B cell (primary cell): ENCODE data around the gene GRB14.

ENCODE experiments used
- EZH2 ChIP-seq: IDR thresholded peaks from 2 replicates; pipeline ENCODE4 v1.6.1; 2012; ENCODE audit warnings: borderline replicate concordance, low read depth, mild to moderate bottlenecking, moderate library complexity, low read length; ENCODE audit not compliant: insufficient read depth, poor library complexity, severe bottlenecking
- TF ChIP-seq, protein P1 (sequence below): fragments of 200-600 bp; IDR thresholded peaks from one replicate; pipeline ENCODE4 v1.8.0; 2022; ENCODE audit warnings: antibody characterized with exemption, mild to moderate bottlenecking

DNA sequence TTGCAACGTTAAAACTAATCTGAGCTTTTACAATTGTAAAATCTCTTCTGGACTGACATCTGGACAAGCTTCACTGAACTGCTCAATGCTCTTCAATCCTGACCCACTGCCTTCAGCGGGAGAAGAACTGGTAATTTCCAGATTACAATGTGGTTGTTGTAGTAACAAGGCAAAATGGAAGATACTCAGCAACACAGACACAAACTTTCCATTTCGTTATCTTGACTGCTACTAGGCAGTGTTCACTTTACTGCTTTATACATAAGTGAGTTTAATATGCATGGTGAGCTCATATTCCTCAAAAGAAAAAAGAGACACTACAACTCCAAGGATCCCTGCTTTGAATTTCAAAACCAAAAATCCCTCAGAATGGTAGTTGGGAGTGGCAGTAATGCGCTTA lies 51.9 kb downstream of the GRB14 start:
- TF ChIP-seq, protein P1, sequence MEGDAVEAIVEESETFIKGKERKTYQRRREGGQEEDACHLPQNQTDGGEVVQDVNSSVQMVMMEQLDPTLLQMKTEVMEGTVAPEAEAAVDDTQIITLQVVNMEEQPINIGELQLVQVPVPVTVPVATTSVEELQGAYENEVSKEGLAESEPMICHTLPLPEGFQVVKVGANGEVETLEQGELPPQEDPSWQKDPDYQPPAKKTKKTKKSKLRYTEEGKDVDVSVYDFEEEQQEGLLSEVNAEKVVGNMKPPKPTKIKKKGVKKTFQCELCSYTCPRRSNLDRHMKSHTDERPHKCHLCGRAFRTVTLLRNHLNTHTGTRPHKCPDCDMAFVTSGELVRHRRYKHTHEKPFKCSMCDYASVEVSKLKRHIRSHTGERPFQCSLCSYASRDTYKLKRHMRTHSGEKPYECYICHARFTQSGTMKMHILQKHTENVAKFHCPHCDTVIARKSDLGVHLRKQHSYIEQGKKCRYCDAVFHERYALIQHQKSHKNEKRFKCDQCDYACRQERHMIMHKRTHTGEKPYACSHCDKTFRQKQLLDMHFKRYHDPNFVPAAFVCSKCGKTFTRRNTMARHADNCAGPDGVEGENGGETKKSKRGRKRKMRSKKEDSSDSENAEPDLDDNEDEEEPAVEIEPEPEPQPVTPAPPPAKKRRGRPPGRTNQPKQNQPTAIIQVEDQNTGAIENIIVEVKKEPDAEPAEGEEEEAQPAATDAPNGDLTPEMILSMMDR, result no peak
- no peak for TF ChIP-seq EZH2
